HG02798 (cell line): Measurements from ENCODE around the gene BPGM.

Experiments used
- ATAC-seq: cut with Tn5 transposase; IDR thresholded peaks from one replicate; pipeline ENCODE4 v1.9.1; 2021; ENCODE audit warnings: mild to moderate bottlenecking; ENCODE audit not compliant: unreplicated experiment, poor library complexity

BPGM gene

DNA sequence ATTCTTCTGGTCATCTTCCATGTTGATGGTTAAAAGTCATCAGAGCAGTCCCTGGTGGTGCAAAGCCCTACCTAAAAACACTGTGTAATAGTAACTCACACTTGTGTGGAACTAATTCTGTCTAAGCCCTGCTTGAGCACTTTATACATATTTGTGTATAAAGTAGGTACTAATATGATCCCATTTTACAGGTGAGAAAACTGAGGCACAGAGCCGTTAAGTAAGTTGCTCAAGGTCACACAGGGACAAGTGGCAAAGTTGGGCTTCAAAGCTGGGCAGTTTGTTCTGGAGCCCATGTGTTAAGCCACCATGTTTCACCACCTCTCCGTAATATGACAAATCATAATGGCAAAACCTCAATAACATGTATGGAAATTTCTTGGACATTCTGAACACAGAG is 48.1 kb downstream of the BPGM start:
- ATAC-seq, result no peak

DNA sequence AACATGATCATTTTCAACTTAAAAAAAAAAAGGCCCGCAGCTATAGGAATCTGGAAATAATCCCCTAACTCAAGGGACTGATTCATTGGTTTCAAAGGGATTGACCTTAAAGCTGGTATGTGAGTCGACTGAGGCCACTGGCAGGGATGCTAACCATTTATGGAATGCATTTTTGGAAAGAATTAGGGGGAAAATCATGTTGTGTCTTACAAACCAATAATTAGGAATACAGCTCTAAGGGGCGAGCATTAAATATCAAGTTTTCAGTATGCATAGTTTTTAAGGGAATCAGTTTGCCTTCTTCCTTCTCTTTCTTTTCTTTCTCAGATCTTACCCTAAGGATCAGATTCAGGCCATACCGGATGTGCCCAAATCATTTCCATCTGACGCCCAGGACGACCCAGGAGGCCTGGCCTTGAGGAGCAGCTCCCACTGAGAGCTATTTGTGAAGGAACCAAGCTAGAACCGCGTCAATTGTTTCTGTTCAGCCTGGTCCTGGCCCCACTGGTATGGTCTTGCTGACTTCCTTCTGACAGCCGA is 48.7 kb downstream of the BPGM start:
- no peak for ATAC-seq

DNA sequence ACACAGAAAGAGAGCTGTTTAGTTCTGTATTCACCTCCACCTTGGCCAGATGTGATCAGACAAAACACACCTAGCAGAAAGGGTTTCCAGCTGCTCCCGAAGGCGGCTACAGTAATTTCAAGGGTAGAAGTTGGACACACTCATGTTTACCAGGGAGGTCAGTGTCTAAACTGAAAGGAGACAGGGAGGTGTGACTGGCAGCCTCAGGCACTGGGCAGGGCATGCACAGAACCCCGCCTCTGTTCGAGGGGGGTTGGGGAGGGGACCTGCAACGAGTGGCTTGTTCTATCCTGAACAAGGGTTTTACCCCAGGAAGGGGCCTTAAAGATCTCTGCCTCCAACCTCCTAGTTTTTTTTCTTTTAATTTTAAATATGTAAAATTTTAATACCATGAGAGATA is 49.6 kb downstream of the BPGM start:
- ATAC-seq, result no peak

DNA sequence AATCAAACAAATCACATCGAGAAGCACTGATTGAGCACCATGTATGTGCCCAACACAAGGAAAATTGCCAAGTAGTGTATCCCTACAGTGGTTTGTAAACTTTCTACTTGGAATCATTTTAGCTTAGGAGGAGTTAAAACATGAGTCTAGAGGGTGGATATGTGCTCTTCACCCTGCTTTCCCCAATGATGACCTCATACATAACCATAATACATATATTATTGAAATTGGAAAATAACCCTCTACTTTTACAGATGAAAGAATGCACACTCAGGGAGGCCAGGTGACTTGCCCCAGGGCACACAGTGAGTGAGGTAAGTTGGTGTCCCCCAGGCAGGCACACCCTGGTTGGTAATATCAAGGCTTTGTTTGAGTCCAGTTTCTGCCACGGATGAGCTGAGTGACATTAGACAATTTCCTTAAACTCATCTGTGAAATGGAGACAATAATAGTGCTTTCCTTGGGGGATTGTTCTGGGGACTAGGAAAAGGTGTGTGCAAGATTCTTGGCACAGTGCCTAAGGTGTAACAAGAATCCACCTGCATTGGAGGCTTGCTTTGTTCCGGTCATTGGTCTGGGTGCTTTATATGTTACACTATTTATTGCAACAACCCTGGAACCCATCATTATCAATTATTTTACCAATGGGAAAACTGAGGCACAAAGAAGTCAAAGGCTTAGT is 50.7 kb downstream of the BPGM start:
- ATAC-seq, result no peak

DNA sequence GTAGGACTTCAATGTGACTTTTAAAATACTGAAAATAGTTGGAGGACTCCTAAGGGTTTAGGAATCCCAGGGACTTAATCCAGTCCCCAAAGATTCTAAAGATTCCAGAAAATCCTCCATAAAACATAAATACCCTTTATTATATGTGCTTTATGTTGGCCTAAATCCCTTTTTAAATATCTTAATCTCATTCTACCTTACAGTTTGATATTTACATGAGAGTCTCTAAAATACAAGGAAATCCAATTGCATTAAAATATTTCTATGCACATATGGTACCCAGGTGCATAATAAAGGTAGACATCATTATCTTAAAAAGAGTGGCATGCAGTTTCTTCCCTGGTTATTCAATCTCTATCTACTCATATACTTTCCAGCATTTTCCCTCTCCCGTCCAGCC is 51.8 kb downstream of the BPGM start:
- no peak for ATAC-seq

DNA sequence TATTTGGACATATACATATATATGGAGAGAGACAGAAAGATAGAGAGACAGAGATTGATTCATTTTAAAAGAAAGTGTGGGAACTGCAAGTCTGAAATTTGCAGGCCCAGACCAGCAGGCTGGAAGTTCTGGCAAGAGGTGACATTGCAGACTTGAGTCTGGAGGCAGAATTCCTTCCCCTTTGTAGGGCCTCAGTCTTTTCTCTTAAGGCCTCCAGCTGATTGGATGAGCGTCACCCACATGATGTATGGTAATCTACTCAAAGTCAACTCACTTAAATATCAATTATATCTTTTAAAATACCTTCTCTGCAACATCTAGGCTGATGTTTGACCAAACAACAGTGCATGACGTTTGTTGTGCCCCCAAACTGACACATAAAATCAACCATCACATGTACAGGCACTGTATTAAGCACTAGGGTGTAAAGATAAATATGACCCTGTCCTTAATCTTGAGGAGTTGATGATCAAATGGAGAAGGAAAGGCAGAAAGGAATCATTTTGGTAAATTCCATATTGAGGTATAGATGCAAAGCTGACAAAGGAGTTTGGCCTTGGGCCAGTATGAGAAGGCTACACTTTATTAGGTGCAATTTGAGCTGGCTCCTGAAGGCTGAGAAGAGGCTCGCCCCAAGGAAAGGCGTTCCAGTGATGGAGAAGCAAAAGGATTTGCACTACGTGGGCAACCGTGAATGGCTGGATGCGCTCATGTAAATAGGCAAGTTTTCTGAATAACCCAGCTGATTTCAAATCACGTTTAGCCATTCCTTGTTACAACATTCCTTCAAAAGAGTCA is 52.6 kb downstream of the BPGM start:
- no peak for ATAC-seq

DNA sequence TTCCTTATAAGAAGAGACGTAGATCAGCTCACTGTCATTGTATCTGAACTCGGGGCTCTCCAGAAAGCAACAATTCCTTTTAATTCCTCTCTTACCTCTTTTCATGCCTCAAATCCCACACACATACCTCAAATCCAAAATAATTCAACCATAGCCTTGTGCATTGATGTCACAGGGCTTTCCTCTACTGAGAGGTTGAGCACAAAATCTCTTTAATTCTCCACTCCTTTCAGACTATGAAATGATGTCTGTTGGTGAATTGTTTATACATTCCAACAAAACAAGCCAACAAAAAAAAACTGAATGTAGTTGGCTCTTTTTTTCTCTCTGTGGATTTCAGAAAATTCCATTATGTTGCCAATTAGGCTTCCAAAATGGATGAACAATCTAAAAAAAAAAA is 53.2 kb downstream of the BPGM start:
- ATAC-seq, result no peak

DNA sequence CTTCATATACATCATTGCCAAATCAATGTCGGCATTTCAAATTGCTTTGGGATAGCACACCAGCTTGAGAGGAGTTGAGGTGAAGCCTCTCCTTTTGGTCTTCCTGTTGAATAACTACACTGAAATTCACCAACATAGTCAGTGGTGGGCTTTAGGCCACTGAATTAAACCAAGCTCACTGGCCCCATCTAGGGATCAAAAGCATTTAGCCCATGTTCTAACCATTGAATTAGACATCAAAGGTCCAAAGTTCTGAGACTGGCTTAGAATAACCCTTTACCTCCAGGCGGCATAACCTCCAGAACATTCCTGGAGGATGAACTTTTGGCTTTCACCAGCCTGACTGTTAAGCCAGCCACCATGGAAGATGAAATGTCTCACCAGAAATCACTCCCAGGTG is 54.6 kb downstream of the BPGM start:
- ATAC-seq, result no peak

DNA sequence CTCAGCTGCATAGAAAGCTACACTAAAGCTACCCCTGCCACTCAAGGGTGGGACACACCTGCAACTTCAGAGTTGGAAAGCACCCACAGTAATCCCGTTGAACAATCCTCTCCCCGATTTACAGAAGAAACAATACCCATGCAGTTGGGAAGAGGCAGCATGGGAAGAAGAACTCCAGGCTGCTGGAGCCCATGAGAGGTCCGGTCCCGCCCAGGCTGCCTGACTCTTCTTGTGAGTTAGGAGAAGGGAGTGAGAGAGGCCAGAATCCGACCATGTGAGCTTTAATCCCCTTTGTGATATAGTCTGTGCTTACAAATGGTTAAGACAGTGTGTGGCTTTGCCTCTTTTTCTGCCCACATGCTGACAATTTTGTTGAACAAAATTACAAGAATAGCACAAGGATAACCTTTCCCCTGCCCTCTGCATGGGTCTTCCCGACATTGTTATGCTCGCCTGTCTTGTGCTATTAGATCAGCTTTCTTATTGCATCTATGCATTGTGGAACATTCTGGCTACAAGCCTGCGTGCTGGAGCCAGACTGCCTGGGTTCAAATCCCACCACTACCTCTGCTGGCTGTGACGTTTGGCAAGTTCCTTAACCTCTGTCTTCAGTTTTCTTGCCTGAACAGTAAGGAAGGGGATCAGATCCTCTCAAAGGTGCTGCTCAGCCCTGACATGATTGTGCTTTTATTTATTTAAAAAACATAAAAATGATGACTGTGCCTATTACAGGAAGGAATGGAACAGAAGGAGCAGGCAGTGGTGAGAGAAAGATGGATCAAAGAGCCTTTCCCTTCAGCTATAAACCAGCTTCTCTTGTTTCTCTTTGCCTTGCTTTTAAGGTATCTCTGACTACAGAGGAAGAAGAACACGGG is 56.0 kb downstream of the BPGM start:
- no peak for ATAC-seq

DNA sequence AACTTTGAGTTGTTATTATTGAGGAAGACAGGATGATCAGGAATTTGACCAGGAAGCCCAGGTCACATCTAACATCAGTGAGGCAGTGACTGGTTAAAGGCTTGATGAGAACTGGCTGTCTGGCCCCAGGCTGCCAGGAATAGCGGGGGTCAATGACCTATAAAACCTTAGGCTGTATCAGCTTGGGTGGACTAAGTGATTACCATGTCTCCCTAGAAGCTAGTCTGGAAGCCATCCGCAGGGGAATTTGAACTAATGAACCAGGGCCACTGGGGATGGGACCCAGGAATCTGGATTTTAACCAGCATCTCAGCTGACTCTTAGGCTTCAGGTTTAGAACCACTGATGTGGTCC is 56.6 kb downstream of the BPGM start:
- no peak for ATAC-seq

DNA sequence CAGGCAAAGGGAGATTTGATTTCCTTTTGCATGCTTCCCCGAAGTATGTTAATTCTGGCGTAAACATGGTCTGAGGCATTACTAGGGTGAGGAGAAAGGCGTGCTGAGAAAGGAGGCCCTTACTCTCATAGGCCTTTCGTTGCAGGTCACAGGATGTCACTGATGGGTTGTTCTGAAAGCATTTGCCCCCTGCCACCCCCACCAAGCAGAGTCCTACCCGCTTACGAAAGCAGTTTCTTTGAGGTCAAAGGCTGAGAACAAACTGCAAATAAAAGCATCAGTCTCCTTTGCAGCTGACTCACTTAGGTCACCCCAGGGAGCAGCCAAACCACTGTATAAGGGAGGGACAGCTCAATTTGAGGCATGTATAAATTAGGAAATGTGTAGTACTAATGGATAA is 57.1 kb downstream of the BPGM start:
- no peak for ATAC-seq

DNA sequence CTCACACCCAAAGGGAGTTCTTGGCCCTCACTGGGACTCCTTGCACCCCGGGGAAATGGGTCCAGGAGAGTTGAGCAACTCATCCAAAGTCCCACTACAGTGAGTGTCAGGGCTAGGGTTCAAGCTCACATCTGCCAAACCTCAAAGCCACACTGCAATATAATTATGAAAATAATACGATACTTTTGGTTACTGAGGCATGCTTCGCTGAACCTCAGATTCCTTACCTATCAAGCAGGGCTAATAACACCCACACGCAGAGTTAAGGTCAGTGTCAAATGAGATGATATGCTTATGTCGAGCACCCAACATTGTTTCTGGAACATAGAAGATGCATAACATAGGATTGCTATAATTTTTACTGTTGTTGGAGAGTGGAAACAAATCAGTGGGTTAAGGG is 58.2 kb downstream of the BPGM start:
- ATAC-seq, result no peak

DNA sequence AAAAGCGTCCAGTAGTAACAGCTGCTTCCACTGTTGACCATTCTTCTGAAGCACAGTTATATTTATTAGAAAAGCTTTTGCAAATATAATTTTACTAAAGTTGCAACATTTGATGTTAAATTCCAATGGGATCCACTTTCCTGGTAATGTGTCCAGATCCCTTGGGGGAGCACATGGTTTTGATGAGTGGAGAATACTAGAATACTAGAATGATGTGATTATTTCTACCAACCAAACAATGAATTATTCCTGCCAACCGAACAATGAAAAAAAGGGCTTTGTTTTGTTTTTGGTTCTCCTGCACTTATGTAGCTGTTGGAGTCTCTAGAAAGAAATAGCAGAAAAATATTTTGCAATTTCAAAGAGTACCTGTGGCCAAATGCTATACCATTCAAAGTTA is 59.1 kb downstream of the BPGM start:
- no peak for ATAC-seq

DNA sequence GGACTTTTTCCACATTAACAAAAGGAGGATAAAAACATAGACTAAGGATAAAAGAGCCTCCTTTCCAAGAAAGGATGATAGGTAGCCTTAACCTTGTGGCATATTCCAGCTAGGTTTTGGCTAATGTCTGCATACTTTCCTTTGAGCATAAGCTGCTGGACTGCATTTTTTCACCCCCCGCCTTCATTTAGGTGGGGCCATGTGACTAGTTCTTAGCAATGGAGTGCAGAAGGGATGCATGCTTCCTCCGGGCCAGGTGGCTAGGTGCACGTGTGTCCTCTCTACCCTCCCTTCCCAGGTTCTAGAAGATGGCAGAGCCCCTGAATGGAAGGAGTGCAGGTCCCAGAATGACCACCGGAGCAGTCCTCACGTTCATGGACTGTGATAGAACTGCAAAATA is 59.8 kb downstream of the BPGM start:
- ATAC-seq, result no peak

DNA sequence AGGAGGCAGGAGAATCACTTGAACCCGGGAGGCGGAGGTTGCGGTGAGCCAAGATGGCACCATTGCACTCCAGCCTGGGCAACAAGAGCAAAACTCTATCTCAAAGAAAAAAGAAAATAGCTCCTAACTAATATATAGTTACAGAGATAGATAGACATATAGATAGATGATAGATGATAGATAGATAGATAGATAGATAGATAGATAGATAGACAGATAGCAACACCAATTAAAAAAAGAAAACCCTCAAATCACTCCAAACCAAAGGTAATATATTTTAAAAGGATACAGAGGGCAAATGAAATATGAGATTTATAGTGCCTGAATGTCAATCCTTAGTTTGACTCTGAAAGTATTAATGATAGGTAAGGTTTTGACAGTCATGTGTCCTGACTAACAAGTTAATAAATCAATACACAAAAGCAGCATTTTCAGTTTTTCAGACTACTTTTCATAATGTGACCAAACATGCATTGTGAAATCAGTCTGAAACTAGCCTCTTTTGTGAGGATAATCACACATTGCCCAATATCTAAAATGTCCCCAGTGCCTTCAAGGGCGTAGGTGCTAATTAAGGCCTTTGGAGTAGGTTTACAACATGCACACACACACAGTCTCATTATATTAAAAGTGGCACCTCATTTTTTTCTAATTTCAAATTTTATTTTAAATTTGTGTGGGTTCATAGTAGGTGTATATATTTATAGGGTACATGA is 61.2 kb downstream of the BPGM start:
- ATAC-seq, result no peak

DNA sequence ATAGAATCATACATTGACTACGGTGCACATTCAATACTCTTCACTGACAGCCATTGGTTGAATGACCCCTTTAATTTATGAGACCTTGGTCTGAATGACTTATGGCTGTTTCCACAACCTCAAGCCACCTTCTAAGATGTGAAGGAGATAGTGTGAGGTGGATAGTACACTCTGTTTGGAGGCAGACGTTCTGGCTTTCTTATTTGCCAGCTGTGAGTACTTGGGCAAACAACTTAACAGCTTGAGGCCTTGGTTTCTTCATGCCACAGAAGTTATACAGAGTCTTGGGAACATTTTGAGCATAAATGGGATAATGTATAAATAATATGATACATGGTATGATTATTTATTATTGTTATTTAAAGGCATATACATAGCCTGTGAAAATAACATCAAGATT is 62.0 kb downstream of the BPGM start:
- ATAC-seq, result no peak

DNA sequence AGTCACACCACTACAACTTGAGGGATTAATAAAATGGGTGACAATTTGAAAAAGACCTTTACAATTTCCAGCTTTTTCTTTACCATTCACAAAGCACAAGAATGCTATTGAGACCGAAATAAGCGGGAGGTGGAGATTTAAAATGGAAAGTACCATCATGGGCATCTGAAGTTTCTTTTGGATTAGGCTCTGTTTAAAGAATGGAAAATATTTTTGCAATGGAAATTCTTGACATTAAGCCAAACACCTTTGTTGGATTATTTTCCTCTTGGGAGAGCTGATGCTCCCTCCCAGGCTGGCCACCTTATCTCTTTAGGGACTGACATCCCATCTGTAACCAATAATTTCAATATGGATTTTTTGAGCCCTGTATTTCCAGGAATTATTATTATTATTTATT is 62.5 kb downstream of the BPGM start:
- no peak for ATAC-seq

DNA sequence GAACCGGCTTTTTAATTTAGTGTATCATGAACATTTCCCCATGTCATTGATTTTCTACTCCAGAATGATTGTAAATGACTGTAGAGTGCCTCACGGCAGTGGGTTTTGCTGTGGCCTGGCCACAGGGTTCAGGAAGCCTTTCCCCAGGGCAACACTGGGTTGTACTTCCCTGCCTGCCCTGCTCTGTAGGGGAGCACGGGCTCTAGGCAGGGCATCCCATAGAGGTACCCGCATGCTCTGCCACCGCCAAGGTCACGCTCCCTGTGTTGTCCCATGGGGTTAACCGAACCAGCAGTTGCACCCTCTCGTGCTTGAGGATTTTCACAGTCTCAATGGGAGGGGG is 63.8 kb downstream of the BPGM start:
- no peak for ATAC-seq

DNA sequence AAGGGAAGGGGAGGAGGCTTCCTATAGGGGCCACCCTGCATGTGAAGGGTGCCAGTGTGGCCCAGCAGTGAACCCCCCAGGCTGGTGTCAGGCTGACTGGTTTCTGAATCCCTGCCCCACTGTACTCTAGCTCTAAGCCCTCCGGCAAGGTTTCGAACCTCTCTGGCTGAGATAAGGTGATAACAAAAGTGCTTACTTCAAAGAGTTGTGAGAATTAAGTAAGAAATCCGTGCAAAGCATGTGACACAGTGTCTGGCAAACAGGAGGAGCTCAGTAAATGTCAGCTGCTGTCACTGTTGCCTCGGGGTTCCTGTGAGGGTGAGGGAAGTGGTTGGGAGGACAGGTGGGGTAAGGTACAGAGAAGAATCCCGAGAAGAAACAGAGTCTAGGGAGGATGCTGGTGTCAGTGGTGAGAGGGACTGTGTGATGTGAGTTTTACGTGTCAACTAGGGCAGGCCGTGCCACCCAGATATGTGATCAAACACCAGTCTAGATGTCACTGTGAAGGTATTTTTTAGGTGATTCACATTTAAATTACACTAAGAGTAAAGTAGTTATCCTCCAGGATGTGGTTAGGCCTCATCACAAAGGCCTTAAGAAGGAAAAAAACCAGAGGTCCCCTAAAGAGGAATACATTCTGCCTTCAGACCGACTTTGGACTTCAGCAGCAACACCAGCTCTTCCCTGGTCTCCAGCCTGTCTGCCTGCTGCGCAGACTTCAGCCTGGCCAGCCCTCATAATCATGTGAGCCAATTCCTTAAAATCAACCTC is 64.4 kb downstream of the BPGM start:
- ATAC-seq, result no peak

DNA sequence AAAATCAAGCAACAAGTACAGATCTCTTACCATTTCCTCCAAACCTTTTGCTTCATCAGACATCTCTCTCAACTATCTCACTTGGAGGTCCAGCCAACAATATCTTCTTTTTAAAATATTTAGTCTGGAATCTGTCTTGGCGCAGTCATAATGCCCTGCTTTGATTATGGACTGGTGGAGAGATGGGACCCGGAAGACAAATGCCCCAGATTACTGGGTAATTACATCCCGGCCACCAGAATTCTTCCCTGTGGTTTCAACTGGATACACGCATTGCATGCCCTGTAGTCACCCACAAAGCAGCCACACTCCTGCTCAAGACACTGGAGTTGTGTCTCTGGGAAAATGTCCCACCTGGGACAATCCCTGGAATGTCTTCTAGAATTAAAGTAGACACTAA is 65.5 kb downstream of the BPGM start:
- ATAC-seq, result no peak
